K562 (cell line): ENCODE results near the gene SLC26A11. TPM values are rescaled to one million over a fixed set of nuclear protein-coding genes. Genes with fewer than 3 reads are reported as not detected.
A peak's percentile ranks its signal among the peaks of the same experiment; 100 is the strongest.

ENCODE experiments used
- ATAC-seq: fragments of 200-7000 bp; cut with Tn5 transposase; 3 replicates; pipeline ENCODE4 v1.9.1; 2020; ENCODE audit warnings: moderate library complexity
- BruUV-seq: library from RNA; stranded (reverse); fragments of 400-500 nt; replicated peaks from 2 replicates; lab custom pipeline; 2021; lab: Mats Ljungman, UMichigan
- CTCF ChIA-PET: fragments of 300-600 bp; formaldehyde crosslinking; extraction: SDS; loops from one replicate; lab custom pipeline; 2021; ENCODE audit warnings: low intra/inter-chr PET ratio; lab: Yijun Ruan, JAX
- POLR2A ChIA-PET: fragments of 300-600, 350-650 bp; sonication (Branson Sonifier 250); formaldehyde crosslinking; extraction: SDS; loops from one replicate; lab custom pipeline; 2021; ENCODE audit warnings: antibody characterized with exemption, inconsistent platforms; lab: Yijun Ruan, JAX
- DNase-seq, 4 experiments: peaks; one replicate each; pipeline versions ENCODE4 v3.0.0 to v3.0.0-alpha.2; 2011 to 2018; ENCODE audit warnings: low spot score in 3 of 4, mixed read lengths in 3 of 4; ENCODE audit errors: extremely low read depth in 1 of 4
- FAIRE-seq: peaks from 2 replicates; lab custom pipeline; 2011; peaks lifted over from hg19 to GRCh38; lab: Jason Lieb, UNC
- H2AFZ ChIP-seq: 2 replicates; pipeline ENCODE4 v1.6.0; 2011; ENCODE audit warnings: low read depth, low read length, control low read depth, inconsistent platforms
- H3K27ac ChIP-seq: fragments of 200-600 bp; 3 replicates; pipeline ENCODE4 v1.8.0; 2011; ENCODE audit warnings: low read depth, mild to moderate bottlenecking, control low read depth, inconsistent platforms, low read length, moderate library complexity, mixed read lengths; ENCODE audit errors: extremely low read depth
- H3K27me3 ChIP-seq, 2 experiments: fragments of 300-600 bp in 1 of 2; 2 replicates in 1 of 2; 3 replicates in 1 of 2; pipeline versions ENCODE4 v1.6.0 to v1.8.0; 2011; ENCODE audit warnings: inconsistent platforms in 2 of 2, low read length in 2 of 2, mild to moderate bottlenecking in 1 of 2, mixed read lengths in 1 of 2, moderate library complexity in 1 of 2; ENCODE audit not compliant: control insufficient read depth in 2 of 2, insufficient read depth in 2 of 2
- H3K36me3 ChIP-seq: fragments of 300-600 bp; 3 replicates; pipeline ENCODE4 v1.8.0; 2011; ENCODE audit warnings: mild to moderate bottlenecking, low read length, inconsistent platforms; ENCODE audit not compliant: control insufficient read depth, insufficient read depth
- H3K4me1 ChIP-seq, 2 experiments: fragments of 200-600 bp in 1 of 2; replicated peaks in 1 of 2; 2 replicates in 1 of 2; 3 replicates in 1 of 2; pipeline versions ENCODE4 v1.5.1 to v1.8.0; 2011; ENCODE audit warnings: inconsistent platforms in 2 of 2, low read length in 2 of 2, mild to moderate bottlenecking in 1 of 2, mixed read lengths in 1 of 2, moderate library complexity in 1 of 2; ENCODE audit not compliant: control insufficient read depth in 2 of 2, insufficient read depth in 2 of 2
- H3K4me2 ChIP-seq: 2 replicates; pipeline ENCODE4 v1.6.1; 2011; ENCODE audit warnings: low read length, control low read depth, inconsistent platforms, mixed read lengths; ENCODE audit not compliant: insufficient read depth
- H3K4me3 ChIP-seq: fragments of 200-600 bp; sonication (generic), shearing (Covaris generic); 2 replicates; pipeline ENCODE4 v1.5.1; 2016; ENCODE audit warnings: control low read depth, inconsistent platforms
- H3K79me2 ChIP-seq: fragments of 200-600 bp; 3 replicates; pipeline ENCODE4 v1.8.0; 2011; ENCODE audit warnings: low read length, inconsistent platforms; ENCODE audit not compliant: control insufficient read depth, insufficient read depth
- H3K9ac ChIP-seq, 2 experiments: 2 replicates each; pipeline versions ENCODE4 v1.6.0 to v1.6.1; 2011; ENCODE audit warnings: low read depth in 2 of 2, low read length in 2 of 2, control low read depth in 1 of 2, inconsistent platforms in 1 of 2, mild to moderate bottlenecking in 1 of 2, mixed read lengths in 1 of 2; ENCODE audit not compliant: insufficient read depth in 1 of 2
- H3K9me1 ChIP-seq: one replicate; pipeline ENCODE4 v1.6.0; 2011; ENCODE audit warnings: inconsistent platforms, mild to moderate bottlenecking, low read length, moderate library complexity; ENCODE audit not compliant: control insufficient read depth, insufficient read depth
- H3K9me3 ChIP-seq: replicated peaks from 2 replicates; pipeline ENCODE4 v1.5.1; 2011; ENCODE audit warnings: low read depth, low read length, inconsistent platforms; ENCODE audit not compliant: control insufficient read depth, insufficient read depth
- H4K20me1 ChIP-seq: replicated peaks from 2 replicates; pipeline ENCODE4 v1.6.1; 2011; ENCODE audit warnings: low read length, inconsistent platforms, mixed read lengths; ENCODE audit not compliant: control insufficient read depth, insufficient read depth
- CTBP1 ChIP-seq: fragments of 450-650 bp; IDR thresholded peaks from 2 replicates; pipeline ENCODE4 v1.6.1; 2016; ENCODE audit warnings: borderline replicate concordance
- ERF ChIP-seq: fragments of 450-650 bp; formaldehyde crosslinking; IDR thresholded peaks from 2 replicates; pipeline ENCODE4 v1.4.0; 2020; ENCODE audit warnings: mild to moderate bottlenecking, mixed read lengths
- ESRRA ChIP-seq: fragments of 450-650 bp; IDR thresholded peaks from 2 replicates; pipeline ENCODE4 v1.6.1; 2014; ENCODE audit warnings: low read depth, mild to moderate bottlenecking, moderate library complexity, borderline replicate concordance
- NR2C2 ChIP-seq, 2 experiments: fragments of 200-800 bp in 1 of 2; sonication (Bioruptor generic) in 1 of 2; sonication (generic) in 1 of 2; formaldehyde crosslinking in 1 of 2; IDR thresholded peaks; 2 replicates each; pipeline versions ENCODE4 v1.6.1 to v1.8.0; 2016 to 2022; ENCODE audit warnings: mild to moderate bottlenecking in 1 of 2, missing compliant biosample characterization in 1 of 2, missing genetic modification characterization in 1 of 2, missing genetic modification reagents in 1 of 2
- WGBS: fragments of 100-300 bp; shearing (Covaris generic); methylation state at CpG from one replicate; pipeline ENCODE4 v1.1.6; 2016; ENCODE audit warnings: low coverage, mixed read lengths; ENCODE audit not compliant: insufficient coverage; ENCODE audit errors: missing lambda C conversion rate; 5-methylcytosine and 5-hydroxymethylcytosine counted together
- in situ Hi-C: fragments of 300-500 bp; cut with MboI; formaldehyde crosslinking; loops from 4 replicates; pipeline ENCODE4 v1.15.0; 2018; ENCODE audit warnings: inconsistent platforms, mixed read lengths
- intact Hi-C: fragments of 100-400 bp; cut with micrococcal nuclease; formaldehyde crosslinking; loops from 2 replicates; pipeline ENCODE4 v1.14.2; 2022
- polyA plus RNA-seq, 8 experiments: library from polyadenylated mRNA; depleted of rRNA in 4 of 8; stranded (reverse) in 5 of 8; unstranded in 3 of 8; fragments of >200 nt; fragmentation: Nextera tagmentation in 2 of 8; fragmentation: Illumina TruSeq in 1 of 8; extraction: Ambion mirVana in 2 of 8; extraction: Trizol in 1 of 8; gene quantifications; 2 replicates each; pipeline versions ENCODE4 v1.2.1 to v1.2.3, GENCODE V29; 2011 to 2014; ENCODE audit warnings: inconsistent platforms in 1 of 8, missing spikeins in 1 of 8
- total RNA-seq, 7 experiments: library from RNA; depleted of rRNA in 6 of 7; stranded (reverse); fragments of >200 nt in 6 of 7; fragmentation: Illumina TruSeq in 2 of 7; extraction: Trizol in 2 of 7; gene quantifications; 2 replicates each; pipeline versions ENCODE4 v1.2.1 to v1.2.3, GENCODE V29; 2011 to 2021; ENCODE audit warnings: low replicate concordance in 1 of 7
- TF ChIP-seq, protein P1 (sequence below): IDR thresholded peaks from 2 replicates; pipeline ENCODE4 v1.6.1; 2014; ENCODE audit warnings: antibody characterized with exemption
- TF ChIP-seq, protein P2 (sequence below): sonication (generic); formaldehyde crosslinking; IDR thresholded peaks from 2 replicates; pipeline ENCODE4 v1.8.1; 2023; ENCODE audit warnings: mild to moderate bottlenecking, missing genetic modification reagents
- TF ChIP-seq, protein P3 (sequence below): fragments of 450-650 bp; IDR thresholded peaks from 2 replicates; pipeline ENCODE4 v1.6.1; 2014; ENCODE audit warnings: low read depth, mild to moderate bottlenecking, moderate library complexity, borderline replicate concordance

SLC26A11 gene
- total and polyA plus RNA-seq, 9 of the 15 experiments (the other 6 are each of a cell fraction or from before 2014, with no cell fraction given) = 0.06 to 3.1 (median 1.2) TPM; not detected in 1

DNA sequence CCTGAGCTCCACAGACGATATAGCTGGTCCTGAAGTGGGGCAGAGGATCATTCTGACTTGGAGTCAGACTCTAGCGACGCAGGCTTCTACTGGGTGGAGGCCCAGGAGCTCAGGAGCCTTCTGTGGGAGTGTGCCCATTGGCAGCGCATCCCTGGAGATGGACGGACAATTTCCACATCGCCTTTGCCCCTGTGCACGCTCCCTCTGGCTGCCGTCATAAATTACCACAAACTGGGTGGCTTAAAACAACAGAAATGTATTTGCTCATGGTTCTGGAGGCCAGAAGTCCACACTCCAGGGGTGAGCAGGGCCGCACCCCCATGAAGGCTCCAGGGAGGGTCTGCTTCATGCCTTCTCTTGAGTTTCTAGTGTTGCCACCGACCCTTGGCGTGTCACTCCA is 43.5 kb upstream of the SLC26A11 start (continued):
- TF ChIP-seq ERF = no peak
- TF ChIP-seq, protein P1, sequence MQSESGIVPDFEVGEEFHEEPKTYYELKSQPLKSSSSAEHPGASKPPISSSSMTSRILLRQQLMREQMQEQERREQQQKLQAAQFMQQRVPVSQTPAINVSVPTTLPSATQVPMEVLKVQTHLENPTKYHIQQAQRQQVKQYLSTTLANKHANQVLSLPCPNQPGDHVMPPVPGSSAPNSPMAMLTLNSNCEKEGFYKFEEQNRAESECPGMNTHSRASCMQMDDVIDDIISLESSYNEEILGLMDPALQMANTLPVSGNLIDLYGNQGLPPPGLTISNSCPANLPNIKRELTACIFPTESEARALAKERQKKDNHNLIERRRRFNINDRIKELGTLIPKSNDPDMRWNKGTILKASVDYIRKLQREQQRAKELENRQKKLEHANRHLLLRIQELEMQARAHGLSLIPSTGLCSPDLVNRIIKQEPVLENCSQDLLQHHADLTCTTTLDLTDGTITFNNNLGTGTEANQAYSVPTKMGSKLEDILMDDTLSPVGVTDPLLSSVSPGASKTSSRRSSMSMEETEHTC = no peak
- TF ChIP-seq, protein P2, sequence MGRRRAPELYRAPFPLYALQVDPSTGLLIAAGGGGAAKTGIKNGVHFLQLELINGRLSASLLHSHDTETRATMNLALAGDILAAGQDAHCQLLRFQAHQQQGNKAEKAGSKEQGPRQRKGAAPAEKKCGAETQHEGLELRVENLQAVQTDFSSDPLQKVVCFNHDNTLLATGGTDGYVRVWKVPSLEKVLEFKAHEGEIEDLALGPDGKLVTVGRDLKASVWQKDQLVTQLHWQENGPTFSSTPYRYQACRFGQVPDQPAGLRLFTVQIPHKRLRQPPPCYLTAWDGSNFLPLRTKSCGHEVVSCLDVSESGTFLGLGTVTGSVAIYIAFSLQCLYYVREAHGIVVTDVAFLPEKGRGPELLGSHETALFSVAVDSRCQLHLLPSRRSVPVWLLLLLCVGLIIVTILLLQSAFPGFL = no peak
- no peak for TF ChIP-seq CTBP1
- TF ChIP-seq ESRRA = no peak

DNA sequence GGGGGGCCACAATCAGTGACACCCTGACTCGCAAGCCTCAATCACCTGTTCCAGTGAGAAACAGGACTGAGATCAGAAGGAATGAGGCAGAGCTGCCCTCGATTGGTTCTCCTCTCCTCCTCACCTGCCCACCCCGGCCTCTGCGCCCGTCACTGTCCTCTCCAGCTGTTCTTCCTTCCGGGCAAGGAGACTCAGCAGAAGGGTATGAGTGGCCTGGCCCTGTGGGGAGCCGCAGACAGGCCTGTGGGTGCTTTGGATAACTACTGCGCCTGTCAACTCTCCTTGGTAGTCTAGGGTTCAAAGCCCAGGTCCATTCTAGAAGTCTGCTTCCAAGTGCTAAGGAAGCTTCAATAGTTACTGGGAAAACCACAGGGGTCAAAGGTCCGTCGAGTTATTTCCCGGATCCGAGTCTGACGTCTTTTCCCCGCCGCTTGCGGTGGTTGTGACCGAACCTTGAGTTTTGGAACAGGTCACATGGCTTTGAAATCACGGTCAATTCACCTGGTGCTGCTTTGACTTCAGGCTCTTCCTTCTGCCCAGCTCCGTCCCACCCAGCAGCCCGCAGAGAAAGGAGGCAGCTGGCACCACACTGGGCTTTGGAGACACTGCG is 42.1 kb upstream of the SLC26A11 start:
- no peaks in the 10 kb centered on the region for H3K9me3 ChIP-seq
- TF ChIP-seq, protein P3, sequence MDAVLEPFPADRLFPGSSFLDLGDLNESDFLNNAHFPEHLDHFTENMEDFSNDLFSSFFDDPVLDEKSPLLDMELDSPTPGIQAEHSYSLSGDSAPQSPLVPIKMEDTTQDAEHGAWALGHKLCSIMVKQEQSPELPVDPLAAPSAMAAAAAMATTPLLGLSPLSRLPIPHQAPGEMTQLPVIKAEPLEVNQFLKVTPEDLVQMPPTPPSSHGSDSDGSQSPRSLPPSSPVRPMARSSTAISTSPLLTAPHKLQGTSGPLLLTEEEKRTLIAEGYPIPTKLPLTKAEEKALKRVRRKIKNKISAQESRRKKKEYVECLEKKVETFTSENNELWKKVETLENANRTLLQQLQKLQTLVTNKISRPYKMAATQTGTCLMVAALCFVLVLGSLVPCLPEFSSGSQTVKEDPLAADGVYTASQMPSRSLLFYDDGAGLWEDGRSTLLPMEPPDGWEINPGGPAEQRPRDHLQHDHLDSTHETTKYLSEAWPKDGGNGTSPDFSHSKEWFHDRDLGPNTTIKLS = no peak
- TF ChIP-seq NR2C2 (CRISPR knock-in tag; IDR thresholded peaks at IDR 0.05) (no peak), NR2C2 (tag; IDR thresholded peaks at IDR 0.05) (peak; percentile 56; the same call in 1 of the 2 replicates)
- TF ChIP-seq, all 486 proteins: peak for 1
- H2AFZ ChIP-seq = no peak overlapping the region
- H3K36me3 ChIP-seq = no peaks in the 10 kb centered on the region
- peaks cover 0 to 16% of the 10 kb centered on the region in 2 experiments; a peak in 2 of 5 replicates for H3K4me1 ChIP-seq
- POLR2A ChIA-PET = interaction anchor here (1.1 kb wide), 1 partner anchor 10 kb away, joined by 4 read pairs; no protein-coding TSS in a partner anchor
- DNase-seq (no peak), FAIRE-seq (no peak), ATAC-seq (no peak)
- no peak overlapping the region for H3K27ac ChIP-seq
- in situ Hi-C loops = no loop called here
- WGBS = 4% methylated on average over 21 of the region's 21 CpGs
- H3K79me2 ChIP-seq = no peaks in the 10 kb centered on the region
- no peak overlapping the region for H3K4me3 ChIP-seq
- CTCF ChIA-PET = no interaction called here
- H3K4me2 ChIP-seq = no peak overlapping the region
- BruUV-seq = no TSS peak
- no peaks in the 10 kb centered on the region for H3K9me1 ChIP-seq
- H3K9ac ChIP-seq = 0 out of 4 replicates have a peak overlapping the region, but pooled peaks of 1 of the 2 experiments have one; percentile 6
- intact Hi-C loops = no loop called here
- no peaks in the 10 kb centered on the region; the same call in 1 of the 2 replicates for H4K20me1 ChIP-seq
- H3K27me3 ChIP-seq = peaks cover 61 to 81% of the 10 kb centered on the region in 2 experiments
